ENCODE measurements around the gene CCDC142. TPM values are rescaled to one million over a fixed set of nuclear protein-coding genes. Genes with fewer than 3 reads are reported as not detected.

CCDC142 gene
- total RNA-seq: 41.3 TPM

- TF ChIP-seq CTCF (IDR thresholded peaks at IDR 0.05) (peak; percentile 49 to 83 (median 76)), POLR2AphosphoS5 (IDR thresholded peaks at IDR 0.05; ENCODE audit: insufficient read depth in 1 of 2, low read depth in 1 of 2) (peak; percentile 89 to 98), POLR2A (IDR thresholded peaks at IDR 0.05) (peak in 1 of 2 donors; percentile 29)
- intact Hi-C loops (cut with DNase I): loop anchor here (2.0 to 10.0 kb wide), 2 partner anchors 104 to 748 kb away; partner anchors contain the start of gene TPRKB
- Histone ChIP-seq H3K27ac (peak within 1 kb of the TSS; percentile 87), H3K4me1 (peaks cover 35% of the 10 kb centered on the region), H3K4me3 (peak within 1 kb of the TSS; percentile 75 to 79), H3K9me3 (no peaks in the 10 kb centered on the region), H3K27me3 (no peaks in the 10 kb centered on the region), H3K36me3 (no peaks in the 10 kb centered on the region)
- peak in 1 of 2 donors; percentile 98 for DNase-seq (ENCODE audit: extremely low spot score in 2 of 2)
These were observed at the start of gene CCDC142, which contains the start of gene TTC31 for GRCh38 chr2:74482801-74483674. CCDC142 (minus strand) TSS chr2:74482998; CDS start chr2:74482837, 161 bp downstream. TTC31 (plus strand) TSS chr2:74483081; CDS start chr2:74483096, 15 bp downstream.

DNA sequence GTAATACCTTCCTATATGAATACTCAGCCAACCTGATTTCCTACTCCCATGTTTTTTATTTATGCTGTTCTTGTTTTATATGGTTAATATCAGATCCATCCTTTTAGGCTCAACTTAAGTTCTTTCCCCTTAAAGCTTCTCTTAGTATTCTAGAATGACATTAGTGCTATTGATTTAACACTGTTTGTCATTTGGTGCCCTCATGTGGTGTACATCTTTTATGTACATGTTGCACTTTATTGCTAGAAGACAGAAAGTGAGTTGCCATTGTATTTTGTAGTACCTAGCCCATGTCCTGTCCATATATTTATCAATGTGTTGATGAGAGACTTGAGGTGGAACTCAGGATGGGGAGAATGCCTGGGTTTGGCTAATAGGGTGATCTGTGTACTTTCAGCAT is 49.4 kb upstream of the CCDC142 start:
- H3K27ac ChIP-seq: no peak overlapping the region
- no peaks in the 10 kb centered on the region for H3K9me3 ChIP-seq

DNA sequence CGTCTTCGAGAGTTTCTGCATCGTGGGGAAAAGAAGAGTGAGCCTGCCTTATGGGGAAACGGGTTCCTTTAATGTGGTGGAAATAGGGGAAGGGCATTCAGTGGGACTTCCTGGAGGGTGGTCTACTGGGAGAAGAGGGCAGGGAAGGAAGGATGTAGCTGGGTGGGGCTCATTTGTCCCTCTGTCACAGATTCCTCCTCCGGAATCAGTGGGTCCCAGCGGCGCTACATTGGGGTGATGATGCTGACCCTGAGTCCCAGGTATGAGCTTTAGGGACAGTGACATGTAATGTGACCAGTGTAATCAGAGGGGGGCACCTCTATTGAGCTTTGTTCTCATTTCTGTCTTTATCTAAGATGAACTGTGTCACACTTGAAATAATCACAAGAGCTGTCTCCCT is 48.9 kb upstream of the CCDC142 start:
- H3K36me3 ChIP-seq: peaks cover 0 to 16% of the 10 kb centered on the region in 2 donors
- no peaks in the 10 kb centered on the region for H3K9me3 ChIP-seq
- TF ChIP-seq CTCF (IDR thresholded peaks at IDR 0.05) (no peak), POLR2A (IDR thresholded peaks at IDR 0.05) (no peak), POLR2AphosphoS5 (IDR thresholded peaks at IDR 0.05; ENCODE audit: insufficient read depth in 1 of 2, low read depth in 1 of 2) (no peak)
- H3K4me3 ChIP-seq: no peak overlapping the region
- DNase-seq (ENCODE audit: extremely low spot score in 2 of 2): no peak
- peaks cover 33% of the 10 kb centered on the region for H3K4me1 ChIP-seq
- intact Hi-C loops (cut with DNase I): no loop called here
- H3K27ac ChIP-seq: no peak overlapping the region
- H3K27me3 ChIP-seq: no peaks in the 10 kb centered on the region

More for the DNA sequence above, 49.4 kb upstream of the CCDC142 start:
- H3K36me3 ChIP-seq: peaks cover 0 to 10% of the 10 kb centered on the region in 2 donors
- peaks cover 33% of the 10 kb centered on the region for H3K4me1 ChIP-seq
- no peaks in the 10 kb centered on the region for H3K27me3 ChIP-seq
- no peak for DNase-seq (ENCODE audit: extremely low spot score in 2 of 2)
- TF ChIP-seq POLR2AphosphoS5 (IDR thresholded peaks at IDR 0.05; ENCODE audit: insufficient read depth in 1 of 2, low read depth in 1 of 2): no peak
- no peak for TF ChIP-seq POLR2A (IDR thresholded peaks at IDR 0.05)
- TF ChIP-seq CTCF (IDR thresholded peaks at IDR 0.05): no peak
- no peak overlapping the region for H3K4me3 ChIP-seq
- intact Hi-C loops (cut with DNase I): no loop called here

GRCh38 chr2:74530239-74531187 is 47.7 kb upstream of the CCDC142 start:
- no peaks in the 10 kb centered on the region for H3K9me3 ChIP-seq
- intact Hi-C loops (cut with DNase I): no loop called here
- no peak for DNase-seq (ENCODE audit: extremely low spot score in 2 of 2)
- H3K27ac ChIP-seq: peak overlapping the region; percentile 85
- peak overlapping the region; percentile 87 to 88 for H3K4me3 ChIP-seq
- no peaks in the 10 kb centered on the region for H3K27me3 ChIP-seq
- H3K4me1 ChIP-seq: peaks cover 33% of the 10 kb centered on the region
- TF ChIP-seq CTCF (IDR thresholded peaks at IDR 0.05) (no peak), POLR2AphosphoS5 (IDR thresholded peaks at IDR 0.05; ENCODE audit: insufficient read depth in 1 of 2, low read depth in 1 of 2) (no peak), POLR2A (IDR thresholded peaks at IDR 0.05) (no peak)
- H3K36me3 ChIP-seq: peaks cover 0 to 25% of the 10 kb centered on the region in 2 donors
